Thyroid gland (tissue), 4 donors: Measurements from ENCODE around the gene APOL6. TPM values are rescaled to one million over a fixed set of nuclear protein-coding genes. Genes with fewer than 3 reads are reported as not detected.
A peak's percentile ranks its signal among the peaks of the same experiment; 100 is the strongest.
"Not testable (repeated sequence)": the region's sequence is repeated elsewhere in the genome, so short reads cannot be mapped to it uniquely, and the experiment has no call there.

Experiments
- DNase-seq, 2 donors: peaks; one replicate each; pipeline ENCODE4 v3.0.0-alpha.2; 2019
- H3K27ac ChIP-seq, 3 donors: fragments of 200-600 bp; sonication (generic); 1 replicate in 2 of 3; 2 replicates in 1 of 3; pipeline ENCODE4 v1.5.1; 2016 to 2019; ENCODE audit warnings: mild to moderate bottlenecking in 1 of 3, moderate library complexity in 1 of 3
- H3K27me3 ChIP-seq: fragments of 200-600 bp; sonication (generic); one replicate; pipeline ENCODE4 v1.5.1; 2019
- H3K36me3 ChIP-seq, 2 donors: fragments of 200-600 bp; sonication (generic); one replicate each; pipeline ENCODE4 v1.5.1; 2016 to 2019
- H3K4me1 ChIP-seq, 2 donors: fragments of 200-600 bp; sonication (generic); one replicate each; pipeline ENCODE4 v1.5.1; 2017 to 2019
- H3K4me3 ChIP-seq, 3 donors: fragments of 200-600 bp; sonication (generic); replicated peaks in 1 of 3; 1 replicate in 2 of 3; 2 replicates in 1 of 3; pipeline ENCODE4 v1.5.1; 2016; ENCODE audit warnings: mild to moderate bottlenecking in 1 of 3
- H3K9me3 ChIP-seq: fragments of 200-600 bp; sonication (generic); one replicate; pipeline ENCODE4 v1.5.1; 2017
- POLR2A ChIP-seq, 2 donors: fragments of 450-650 bp; IDR thresholded peaks; one replicate each; pipeline ENCODE4 v1.6.1; 2017; ENCODE audit warnings: antibody characterized with exemption in 2 of 2, mild to moderate bottlenecking in 2 of 2, moderate library complexity in 1 of 2
- WGBS, 2 donors: methylation state at CpG; one replicate each; pipeline ENCODE4 v1.1.5; 2017; 5-methylcytosine and 5-hydroxymethylcytosine counted together
- intact Hi-C: fragments of 100-400 bp; cut with DNase I; formaldehyde crosslinking; loops from one replicate; pipeline ENCODE4 v1.15.1; 2023
- total RNA-seq, 4 donors: library from RNA; depleted of rRNA; stranded (reverse); fragments of >200 nt; gene quantifications; one replicate each; pipeline ENCODE4 v1.2.3, GENCODE V29; 2016
- TF ChIP-seq, protein P1 (sequence below), 6 experiments: fragments of 200-600 bp in 3 of 6; fragments of 450-650 bp in 3 of 6; sonication (generic) in 3 of 6; IDR thresholded peaks; one replicate each; pipeline ENCODE4 v1.5.1; 2016 to 2019; ENCODE audit warnings: antibody characterized with exemption in 6 of 6, mild to moderate bottlenecking in 2 of 6, inconsistent platforms in 1 of 6, moderate library complexity in 1 of 6

Gene APOL6
- total RNA-seq, 4 donors from 2014 or later = 17.2 to 28.7 (median 25.2) TPM

DNA sequence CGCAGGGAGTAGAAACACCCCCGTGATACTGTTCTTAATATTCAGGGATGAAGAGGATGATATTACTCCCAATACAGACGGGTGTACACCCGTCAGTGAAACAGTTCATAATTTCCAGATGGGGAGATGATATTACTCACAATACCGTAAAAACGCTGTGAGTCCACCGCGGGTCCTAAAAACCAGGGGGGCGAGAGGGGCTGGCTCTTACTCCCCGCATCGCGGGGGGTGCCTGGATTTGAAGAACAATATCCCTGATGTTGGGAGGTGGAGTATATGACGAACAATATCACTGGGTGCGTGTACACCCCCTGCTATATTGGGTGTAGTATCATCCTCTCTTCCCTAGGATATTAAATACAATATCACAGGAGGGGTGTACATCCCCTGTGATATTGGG, 48.9 kb downstream of the APOL6 start:
- intact Hi-C loops = no loop called here
- H3K4me3 ChIP-seq = no peak overlapping the region
- H3K27ac ChIP-seq = no peak overlapping the region
- no peaks in the 10 kb centered on the region for H3K27me3 ChIP-seq
- 81 to 84% methylated on average over 14 of the region's 14 CpGs for WGBS, 2 donors
- DNase-seq = no peak
- no peaks in the 10 kb centered on the region for H3K9me3 ChIP-seq
- no peaks in the 10 kb centered on the region for H3K4me1 ChIP-seq
- TF ChIP-seq, protein P1, sequence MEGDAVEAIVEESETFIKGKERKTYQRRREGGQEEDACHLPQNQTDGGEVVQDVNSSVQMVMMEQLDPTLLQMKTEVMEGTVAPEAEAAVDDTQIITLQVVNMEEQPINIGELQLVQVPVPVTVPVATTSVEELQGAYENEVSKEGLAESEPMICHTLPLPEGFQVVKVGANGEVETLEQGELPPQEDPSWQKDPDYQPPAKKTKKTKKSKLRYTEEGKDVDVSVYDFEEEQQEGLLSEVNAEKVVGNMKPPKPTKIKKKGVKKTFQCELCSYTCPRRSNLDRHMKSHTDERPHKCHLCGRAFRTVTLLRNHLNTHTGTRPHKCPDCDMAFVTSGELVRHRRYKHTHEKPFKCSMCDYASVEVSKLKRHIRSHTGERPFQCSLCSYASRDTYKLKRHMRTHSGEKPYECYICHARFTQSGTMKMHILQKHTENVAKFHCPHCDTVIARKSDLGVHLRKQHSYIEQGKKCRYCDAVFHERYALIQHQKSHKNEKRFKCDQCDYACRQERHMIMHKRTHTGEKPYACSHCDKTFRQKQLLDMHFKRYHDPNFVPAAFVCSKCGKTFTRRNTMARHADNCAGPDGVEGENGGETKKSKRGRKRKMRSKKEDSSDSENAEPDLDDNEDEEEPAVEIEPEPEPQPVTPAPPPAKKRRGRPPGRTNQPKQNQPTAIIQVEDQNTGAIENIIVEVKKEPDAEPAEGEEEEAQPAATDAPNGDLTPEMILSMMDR (IDR thresholded peaks at IDR 0.05) = no peak
- no peak for TF ChIP-seq POLR2A (IDR thresholded peaks at IDR 0.05)
- no peaks in the 10 kb centered on the region for H3K36me3 ChIP-seq

DNA sequence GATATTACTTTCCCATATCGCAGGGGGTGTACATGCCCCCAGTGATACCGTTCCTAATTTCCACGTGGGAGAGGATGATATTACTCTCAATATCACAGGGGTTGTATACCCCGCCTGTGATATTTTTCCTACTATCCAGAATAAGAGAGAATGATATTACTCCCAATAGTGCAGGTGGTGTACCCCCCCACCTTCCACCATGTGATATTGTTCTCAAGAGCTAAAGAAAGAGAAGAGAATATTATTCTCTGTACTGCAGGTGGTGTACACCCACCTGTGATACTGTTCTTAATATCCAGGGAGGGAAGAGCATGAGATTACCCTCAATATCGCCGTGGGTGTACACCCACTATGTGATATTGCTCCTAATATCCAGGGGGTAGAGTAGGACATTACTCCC, 51.6 kb downstream of the APOL6 start:
- peaks cover 9 to 15% of the 10 kb centered on the region in 2 donors for H3K4me1 ChIP-seq
- intact Hi-C loops, H3K27ac ChIP-seq, H3K4me3 ChIP-seq, H3K27me3 ChIP-seq, H3K36me3 ChIP-seq, DNase-seq, H3K9me3 ChIP-seq: not testable (repeated sequence)
- WGBS, 2 donors = 85 to 95% methylated on average over 4 to 6 of the region's 6 CpGs

DNA sequence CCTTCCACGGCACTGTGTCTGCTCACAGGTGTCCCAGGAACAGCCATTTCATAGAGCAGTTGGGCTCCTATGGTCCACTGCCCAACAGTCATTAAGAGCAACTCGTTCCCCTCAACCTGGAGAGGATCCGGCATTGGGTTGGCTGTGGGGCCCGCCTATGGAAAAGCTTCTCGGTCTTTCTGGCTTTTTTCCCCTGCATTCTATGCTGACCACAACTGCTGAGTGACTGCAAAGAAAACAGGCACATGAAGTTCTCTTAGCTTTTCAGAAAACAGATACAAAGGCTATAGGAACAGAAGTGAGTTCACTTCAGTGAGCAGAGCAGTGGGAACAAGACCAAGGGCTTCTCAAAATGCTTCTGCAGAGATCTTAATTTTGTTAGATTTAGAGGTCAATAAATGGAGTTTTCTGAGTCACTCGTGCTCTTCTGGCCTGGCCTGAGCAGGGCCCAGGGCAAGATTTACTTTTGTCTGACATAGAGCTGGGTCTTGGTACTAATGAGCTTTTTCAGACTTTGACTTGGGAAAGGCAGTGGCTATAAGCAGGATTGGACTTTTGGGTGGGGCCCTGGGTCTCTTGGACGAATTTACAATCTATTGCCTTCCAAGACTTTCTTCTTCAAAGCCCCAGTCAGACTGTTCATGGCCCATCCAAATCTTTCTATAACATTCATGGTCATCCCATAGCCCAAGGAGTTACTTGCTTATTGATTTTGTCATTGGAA, 55.8 kb downstream of the APOL6 start:
- intact Hi-C loops = no loop called here
- peak overlapping the region; percentile 3 to 86 (median 66) for H3K27ac ChIP-seq
- peak; percentile 47 to 62 for DNase-seq
- H3K4me3 ChIP-seq = no peak overlapping the region
- 44 to 50% methylated on average over 7 of the region's 7 CpGs for WGBS, 2 donors
- no peaks in the 10 kb centered on the region for H3K27me3 ChIP-seq
- H3K36me3 ChIP-seq = no peaks in the 10 kb centered on the region
- H3K4me1 ChIP-seq = peaks cover 9 to 16% of the 10 kb centered on the region in 2 donors
- H3K9me3 ChIP-seq = no peaks in the 10 kb centered on the region
- TF ChIP-seq, protein P1 (IDR thresholded peaks at IDR 0.05) = no peak
- peak in 1 of 2 donors; percentile 21 for TF ChIP-seq POLR2A (IDR thresholded peaks at IDR 0.05)

DNA sequence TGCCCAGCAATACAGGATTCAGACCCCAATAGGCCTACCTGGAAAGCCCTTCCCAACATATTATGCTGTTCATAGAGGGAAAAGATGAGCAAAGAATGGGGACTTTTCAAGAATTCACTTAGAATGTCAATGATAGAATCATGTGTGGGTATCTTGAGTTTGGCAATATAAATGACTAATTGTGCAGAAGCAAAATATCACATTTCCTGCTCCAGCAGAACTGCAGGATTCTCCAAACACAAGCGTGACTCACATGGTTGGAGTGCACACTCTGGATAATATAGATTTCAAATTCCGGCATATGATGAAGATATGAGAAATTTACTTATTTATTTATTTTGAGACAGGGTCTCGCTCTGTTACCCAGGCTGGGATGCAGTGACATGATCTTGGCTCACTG, 56.9 kb downstream of the APOL6 start:
- TF ChIP-seq, protein P1 (IDR thresholded peaks at IDR 0.05) = no peak
- no peak for TF ChIP-seq POLR2A (IDR thresholded peaks at IDR 0.05)
- H3K36me3 ChIP-seq = no peaks in the 10 kb centered on the region
- no peak overlapping the region for H3K4me3 ChIP-seq
- H3K27ac ChIP-seq = no peak overlapping the region
- no peak for DNase-seq
- WGBS, 2 donors = 91 to 97% methylated on average over 3 of the region's 3 CpGs
- H3K9me3 ChIP-seq = no peaks in the 10 kb centered on the region
- no peaks in the 10 kb centered on the region for H3K27me3 ChIP-seq
- intact Hi-C loops = no loop called here
- H3K4me1 ChIP-seq = peaks cover 9 to 16% of the 10 kb centered on the region in 2 donors

DNA sequence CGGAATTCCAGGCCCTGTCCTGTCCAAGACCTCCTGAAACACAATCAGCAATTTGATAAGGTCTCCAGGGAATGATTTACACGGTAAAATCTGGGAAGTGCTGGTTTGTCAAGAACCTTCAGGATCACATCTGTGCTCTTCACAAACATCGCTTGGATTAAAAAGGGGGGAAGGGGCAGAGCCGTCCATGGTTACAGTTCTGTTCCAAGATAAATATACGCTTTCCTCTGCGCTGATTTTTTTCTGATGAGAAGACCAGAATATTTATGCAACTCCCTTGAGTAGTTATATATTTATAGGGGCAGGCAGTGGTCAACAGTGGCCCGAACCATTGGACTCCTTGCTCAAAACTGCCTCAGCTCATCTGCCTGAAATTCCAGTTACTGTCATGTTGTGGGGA, 60.2 kb downstream of the APOL6 start:
- Histone ChIP-seq H3K27ac (no peak overlapping the region), H3K27me3 (no peaks in the 10 kb centered on the region), H3K4me3 (no peak overlapping the region), H3K36me3 (no peaks in the 10 kb centered on the region), H3K9me3 (no peaks in the 10 kb centered on the region), H3K4me1 (peaks cover 9 to 15% of the 10 kb centered on the region in 2 donors)
- TF ChIP-seq, protein P1 (IDR thresholded peaks at IDR 0.05) = no peak
- no peak for TF ChIP-seq POLR2A (IDR thresholded peaks at IDR 0.05)
- DNase-seq = no peak
- intact Hi-C loops = no loop called here
- WGBS, 2 donors = 63 to 67% methylated on average over 7 of the region's 7 CpGs
